NB4 (cell line): ENCODE results near the gene HECTD4.
"Not testable (repeated sequence)": the region's sequence is repeated elsewhere in the genome, so short reads cannot be mapped to it uniquely, and the experiment has no call there.

Experiments used
- DNase-seq: peaks from one replicate; pipeline ENCODE4 v3.0.0; 2010; ENCODE audit warnings: low read depth
- H3K4me3 ChIP-seq: one replicate; pipeline ENCODE4 v1.5.1; 2011; ENCODE audit warnings: mild to moderate bottlenecking, low read depth, low read length, moderate library complexity
- CTCF ChIP-seq: IDR thresholded peaks from one replicate; pipeline ENCODE4 v1.5.1; 2012; ENCODE audit warnings: low read depth, low read length
- MAX ChIP-seq: IDR thresholded peaks from 2 replicates; pipeline ENCODE4 v1.6.1; 2011; ENCODE audit warnings: low read depth, low read length
- MYC ChIP-seq: IDR thresholded peaks from 2 replicates; pipeline ENCODE4 v1.6.1; 2011; ENCODE audit warnings: low read depth, low read length
- POLR2A ChIP-seq: IDR thresholded peaks from 2 replicates; pipeline ENCODE4 v1.6.1; 2011; ENCODE audit warnings: mild to moderate bottlenecking; ENCODE audit not compliant: insufficient read length; ENCODE audit errors: extremely low read depth

The HECTD4 gene

GRCh38 chr12:112258926-112259325 is 123.3 kb downstream of the HECTD4 start:
- no peak overlapping the region for H3K4me3 ChIP-seq
- DNase-seq: no peak
- TF ChIP-seq MYC (no peak), MAX (no peak), POLR2A (no peak), CTCF (no peak)

- H3K4me3 ChIP-seq: no peak overlapping the region
- no peak for DNase-seq
- no peak for TF ChIP-seq MYC
- TF ChIP-seq MAX: no peak
- no peak for TF ChIP-seq POLR2A
- TF ChIP-seq CTCF: no peak
Measured at GRCh38 chr12:112256780-112257179, 125.5 kb downstream of the HECTD4 start.

GRCh38 chr12:112252184-112252583 is 130.0 kb downstream of the HECTD4 start:
- H3K4me3 ChIP-seq: no peak overlapping the region
- TF ChIP-seq MAX (no peak), POLR2A (no peak), CTCF (no peak), MYC (no peak)
- no peak for DNase-seq

- not testable (repeated sequence) for DNase-seq, H3K4me3 ChIP-seq
Measured at GRCh38 chr12:112244902-112245301, 137.3 kb downstream of the HECTD4 start.

- DNase-seq: no peak
- no peak for TF ChIP-seq MAX
- TF ChIP-seq MYC: no peak
- TF ChIP-seq CTCF: no peak
- TF ChIP-seq POLR2A: no peak
- H3K4me3 ChIP-seq: no peak overlapping the region
Measured at GRCh38 chr12:112243255-112244110, 138.7 kb downstream of the HECTD4 start.

- no peak overlapping the region for H3K4me3 ChIP-seq
- DNase-seq: no peak
- TF ChIP-seq MYC (no peak), CTCF (no peak), MAX (no peak), POLR2A (no peak)
Measured at GRCh38 chr12:112241176-112241575, 141.1 kb downstream of the HECTD4 start.
